HEK293 (cell line): Measurements from ENCODE around the gene HIPK1.

ENCODE experiments used
- KLF7 ChIP-seq: fragments of 450-650 bp; formaldehyde crosslinking; IDR thresholded peaks from 2 replicates; pipeline ENCODE4 v1.5.1; 2016; ENCODE audit warnings: missing biosample characterization, missing genetic modification characterization, borderline replicate concordance
- KLF8 ChIP-seq: fragments of 450-650 bp; formaldehyde crosslinking; IDR thresholded peaks from 2 replicates; pipeline ENCODE4 v1.5.1; 2016; ENCODE audit warnings: missing biosample characterization, missing genetic modification characterization
- MZF1 ChIP-seq: fragments of 450-650 bp; formaldehyde crosslinking; IDR thresholded peaks from 2 replicates; pipeline ENCODE4 v1.5.1; 2017; ENCODE audit warnings: missing biosample characterization, missing genetic modification characterization, borderline replicate concordance
- PRDM10 ChIP-seq: fragments of 450-650 bp; formaldehyde crosslinking; IDR thresholded peaks from 2 replicates; pipeline ENCODE4 v1.5.1; 2016; ENCODE audit warnings: missing biosample characterization, missing genetic modification characterization
- SETDB1 ChIP-seq: IDR thresholded peaks from one replicate; pipeline ENCODE4 v1.6.1; 2017; ENCODE audit warnings: mild to moderate bottlenecking, low read length, moderate library complexity, mixed read lengths; ENCODE audit not compliant: insufficient read length
- ZEB2 ChIP-seq: fragments of 450-650 bp; formaldehyde crosslinking; IDR thresholded peaks from 2 replicates; pipeline ENCODE4 v1.5.1; 2016; ENCODE audit warnings: missing biosample characterization, missing genetic modification characterization
- ZFP37 ChIP-seq: fragments of 450-650 bp; formaldehyde crosslinking; IDR thresholded peaks from 2 replicates; pipeline ENCODE4 v1.5.1; 2016; ENCODE audit warnings: missing biosample characterization, missing genetic modification characterization
- ZNF133 ChIP-seq: fragments of 450-650 bp; formaldehyde crosslinking; IDR thresholded peaks from 2 replicates; pipeline ENCODE4 v1.5.1; 2016; ENCODE audit warnings: missing biosample characterization, missing genetic modification characterization
- ZNF175 ChIP-seq: fragments of 450-650 bp; formaldehyde crosslinking; IDR thresholded peaks from 2 replicates; pipeline ENCODE4 v1.5.1; 2016; ENCODE audit warnings: missing biosample characterization, missing genetic modification characterization
- ZNF184 ChIP-seq: fragments of 450-650 bp; IDR thresholded peaks from 2 replicates; pipeline ENCODE4 v1.5.1; 2018; ENCODE audit warnings: missing biosample characterization, mild to moderate bottlenecking, missing genetic modification characterization
- ZNF302 ChIP-seq: fragments of 450-650 bp; formaldehyde crosslinking; IDR thresholded peaks from 2 replicates; pipeline ENCODE4 v1.5.1; 2016; ENCODE audit warnings: missing biosample characterization, missing genetic modification characterization, low read depth
- ZNF398 ChIP-seq: fragments of 450-650 bp; formaldehyde crosslinking; IDR thresholded peaks from 2 replicates; pipeline ENCODE4 v1.5.1; 2017; ENCODE audit warnings: missing biosample characterization, missing genetic modification characterization
- ZNF416 ChIP-seq: fragments of 450-650 bp; formaldehyde crosslinking; IDR thresholded peaks from 2 replicates; pipeline ENCODE4 v1.5.1; 2016; ENCODE audit warnings: missing biosample characterization, missing genetic modification characterization
- ZNF423 ChIP-seq: fragments of 450-650 bp; formaldehyde crosslinking; IDR thresholded peaks from 2 replicates; pipeline ENCODE4 v1.5.1; 2016; ENCODE audit warnings: missing biosample characterization, missing genetic modification characterization
- ZNF558 ChIP-seq: fragments of 450-650 bp; formaldehyde crosslinking; IDR thresholded peaks from 2 replicates; pipeline ENCODE4 v1.5.1; 2016; ENCODE audit warnings: missing biosample characterization, missing genetic modification characterization
- ZNF561 ChIP-seq: fragments of 450-650 bp; IDR thresholded peaks from 2 replicates; pipeline ENCODE4 v1.5.1; 2018; ENCODE audit warnings: missing biosample characterization, missing genetic modification characterization, borderline replicate concordance
- ZNF623 ChIP-seq: fragments of 450-650 bp; formaldehyde crosslinking; IDR thresholded peaks from 2 replicates; pipeline ENCODE4 v1.5.1; 2016; ENCODE audit warnings: missing biosample characterization, missing genetic modification characterization
- ZNF777 ChIP-seq: fragments of 450-650 bp; formaldehyde crosslinking; IDR thresholded peaks from 2 replicates; pipeline ENCODE4 v1.5.1; 2017; ENCODE audit warnings: missing biosample characterization, missing genetic modification characterization, borderline replicate concordance
- ZNF843 ChIP-seq: fragments of 450-650 bp; formaldehyde crosslinking; IDR thresholded peaks from 2 replicates; pipeline ENCODE4 v1.5.1; 2016; ENCODE audit warnings: missing biosample characterization, missing genetic modification characterization
- ZSCAN16 ChIP-seq: fragments of 450-650 bp; formaldehyde crosslinking; IDR thresholded peaks from 2 replicates; pipeline ENCODE4 v1.5.1; 2016; ENCODE audit warnings: missing biosample characterization, missing genetic modification characterization
- ZSCAN23 ChIP-seq: fragments of 450-650 bp; formaldehyde crosslinking; IDR thresholded peaks from 2 replicates; pipeline ENCODE4 v1.5.1; 2016; ENCODE audit warnings: missing biosample characterization, missing genetic modification characterization
- ZSCAN4 ChIP-seq: fragments of 450-650 bp; formaldehyde crosslinking; IDR thresholded peaks from 2 replicates; pipeline ENCODE4 v1.5.1; 2017; ENCODE audit warnings: missing biosample characterization, missing genetic modification characterization
- ZXDB ChIP-seq: fragments of 450-650 bp; formaldehyde crosslinking; IDR thresholded peaks from 2 replicates; pipeline ENCODE4 v1.5.1; 2016; ENCODE audit warnings: missing biosample characterization, missing genetic modification characterization
- TF ChIP-seq, protein P1 (sequence below): fragments of 450-650 bp; formaldehyde crosslinking; IDR thresholded peaks from 2 replicates; pipeline ENCODE4 v1.5.1; 2016; ENCODE audit warnings: missing biosample characterization, missing genetic modification characterization
- TF ChIP-seq, protein P2 (sequence below): IDR thresholded peaks from 2 replicates; pipeline ENCODE4 v1.6.1; 2011; ENCODE audit warnings: mild to moderate bottlenecking, low read depth, low read length, borderline replicate concordance
- TF ChIP-seq, protein P3 (sequence below): fragments of 450-650 bp; formaldehyde crosslinking; IDR thresholded peaks from 2 replicates; pipeline ENCODE4 v1.5.1; 2016; ENCODE audit warnings: missing biosample characterization, missing genetic modification characterization
- TF ChIP-seq, protein P4 (sequence below): fragments of 450-650 bp; formaldehyde crosslinking; IDR thresholded peaks from 2 replicates; pipeline ENCODE4 v1.5.1; 2017; ENCODE audit warnings: missing biosample characterization, missing genetic modification characterization

Gene HIPK1

DNA sequence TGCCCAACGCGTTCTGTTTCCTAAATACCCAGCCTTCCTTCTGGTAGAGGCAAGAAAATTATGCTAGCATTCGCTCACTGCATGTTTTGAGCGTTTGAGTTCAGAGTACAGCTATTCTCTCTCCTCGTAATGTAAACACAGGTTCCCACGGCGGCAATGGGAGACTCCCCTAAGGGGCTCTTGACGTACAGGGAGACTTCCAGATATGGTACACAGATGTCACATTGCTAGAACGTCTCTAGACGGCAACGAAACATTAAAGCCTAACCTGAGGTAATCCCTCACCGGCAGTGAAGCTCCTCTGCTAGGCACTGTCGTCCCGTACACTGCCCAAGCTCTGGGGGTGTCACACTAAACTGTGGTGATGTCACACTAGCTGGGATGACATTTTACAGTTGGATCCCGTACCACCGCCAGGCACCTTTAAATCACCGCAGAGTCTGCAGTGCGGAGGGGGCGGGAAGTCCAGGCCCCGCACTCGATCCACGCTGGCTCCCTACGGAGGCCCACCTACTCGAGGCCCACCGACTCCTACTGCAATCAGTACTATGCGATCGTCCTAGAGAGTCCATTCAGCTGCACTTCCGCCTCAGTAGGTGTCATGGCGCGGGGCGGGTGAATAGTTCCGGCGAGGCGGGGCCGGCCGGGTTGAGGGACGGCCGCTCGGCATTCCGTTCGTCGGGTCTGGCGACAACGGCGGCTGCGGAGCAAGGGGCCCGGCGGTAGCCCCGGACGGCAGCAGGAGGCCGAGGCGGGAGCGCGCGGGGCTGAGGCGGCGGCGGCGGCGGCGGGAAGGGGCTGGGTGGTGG lies at the start of gene HIPK1 (continued):
- peak; percentile 99 for TF ChIP-seq PRDM10 (tag by site-specific recombination)
- TF ChIP-seq ZNF558 (tag by site-specific recombination) = no peak
- TF ChIP-seq KLF7 = peak; percentile 80
- peak; percentile 67 for TF ChIP-seq ZNF561 (tag by site-specific recombination)
- TF ChIP-seq ZNF133 (tag by site-specific recombination) = peak; percentile 9; the same call in 1 of the 2 replicates
- peak; percentile 96 for TF ChIP-seq KLF8 (tag by site-specific recombination)
- TF ChIP-seq ZNF184 = peak; percentile 39; the same call in 1 of the 2 replicates
- TF ChIP-seq, protein P1, sequence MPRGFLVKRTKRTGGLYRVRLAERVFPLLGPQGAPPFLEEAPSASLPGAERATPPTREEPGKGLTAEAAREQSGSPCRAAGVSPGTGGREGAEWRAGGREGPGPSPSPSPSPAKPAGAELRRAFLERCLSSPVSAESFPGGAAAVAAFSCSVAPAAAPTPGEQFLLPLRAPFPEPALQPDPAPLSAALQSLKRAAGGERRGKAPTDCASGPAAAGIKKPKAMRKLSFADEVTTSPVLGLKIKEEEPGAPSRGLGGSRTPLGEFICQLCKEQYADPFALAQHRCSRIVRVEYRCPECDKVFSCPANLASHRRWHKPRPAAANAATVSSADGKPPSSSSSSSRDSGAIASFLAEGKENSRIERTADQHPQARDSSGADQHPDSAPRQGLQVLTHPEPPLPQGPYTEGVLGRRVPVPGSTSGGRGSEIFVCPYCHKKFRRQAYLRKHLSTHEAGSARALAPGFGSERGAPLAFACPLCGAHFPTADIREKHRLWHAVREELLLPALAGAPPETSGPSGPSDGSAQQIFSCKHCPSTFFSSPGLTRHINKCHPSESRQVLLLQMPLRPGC (tag by site-specific recombination) = peak; percentile 63; the same call in 1 of the 2 replicates
- no peak for TF ChIP-seq ZNF175 (tag by site-specific recombination)
- no peak for TF ChIP-seq ZSCAN16 (tag by site-specific recombination)
- peak; percentile 15 for TF ChIP-seq SETDB1
- peak; percentile 94 for TF ChIP-seq ZXDB
- peak; percentile 84; the same call in 1 of the 2 replicates for TF ChIP-seq ZSCAN23 (tag by site-specific recombination)
- TF ChIP-seq ZNF423 = peak; percentile 15
- TF ChIP-seq ZNF623 = 0 out of 2 replicates have a peak, but pooled peaks have one; percentile 35
- TF ChIP-seq, protein P2, sequence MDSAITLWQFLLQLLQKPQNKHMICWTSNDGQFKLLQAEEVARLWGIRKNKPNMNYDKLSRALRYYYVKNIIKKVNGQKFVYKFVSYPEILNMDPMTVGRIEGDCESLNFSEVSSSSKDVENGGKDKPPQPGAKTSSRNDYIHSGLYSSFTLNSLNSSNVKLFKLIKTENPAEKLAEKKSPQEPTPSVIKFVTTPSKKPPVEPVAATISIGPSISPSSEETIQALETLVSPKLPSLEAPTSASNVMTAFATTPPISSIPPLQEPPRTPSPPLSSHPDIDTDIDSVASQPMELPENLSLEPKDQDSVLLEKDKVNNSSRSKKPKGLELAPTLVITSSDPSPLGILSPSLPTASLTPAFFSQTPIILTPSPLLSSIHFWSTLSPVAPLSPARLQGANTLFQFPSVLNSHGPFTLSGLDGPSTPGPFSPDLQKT = no peak; the same call in 1 of the 2 replicates
- TF ChIP-seq ZNF398 (tag by site-specific recombination) = peak; percentile 78
- 0 out of 2 replicates have a peak, but pooled peaks have one; percentile 52 for TF ChIP-seq ZSCAN4
- peak; percentile 30; the same call in 1 of the 2 replicates for TF ChIP-seq MZF1 (tag by site-specific recombination)
- TF ChIP-seq ZEB2 (tag by site-specific recombination) = peak; percentile 93
- TF ChIP-seq, protein P3, sequence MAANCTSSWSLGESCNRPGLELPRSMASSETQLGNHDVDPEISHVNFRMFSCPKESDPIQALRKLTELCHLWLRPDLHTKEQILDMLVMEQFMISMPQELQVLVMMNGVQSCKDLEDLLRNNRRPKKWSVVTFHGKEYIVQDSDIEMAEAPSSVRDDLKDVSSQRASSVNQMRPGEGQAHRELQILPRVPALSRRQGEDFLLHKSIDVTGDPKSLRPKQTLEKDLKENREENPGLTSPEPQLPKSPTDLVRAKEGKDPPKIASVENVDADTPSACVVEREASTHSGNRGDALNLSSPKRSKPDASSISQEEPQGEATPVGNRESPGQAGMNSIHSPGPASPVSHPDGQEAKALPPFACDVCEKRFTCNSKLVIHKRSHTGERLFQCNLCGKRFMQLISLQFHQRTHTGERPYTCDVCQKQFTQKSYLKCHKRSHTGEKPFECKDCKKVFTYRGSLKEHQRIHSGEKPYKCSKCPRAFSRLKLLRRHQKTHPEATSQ (tag by site-specific recombination) = no peak
- TF ChIP-seq, protein P4, sequence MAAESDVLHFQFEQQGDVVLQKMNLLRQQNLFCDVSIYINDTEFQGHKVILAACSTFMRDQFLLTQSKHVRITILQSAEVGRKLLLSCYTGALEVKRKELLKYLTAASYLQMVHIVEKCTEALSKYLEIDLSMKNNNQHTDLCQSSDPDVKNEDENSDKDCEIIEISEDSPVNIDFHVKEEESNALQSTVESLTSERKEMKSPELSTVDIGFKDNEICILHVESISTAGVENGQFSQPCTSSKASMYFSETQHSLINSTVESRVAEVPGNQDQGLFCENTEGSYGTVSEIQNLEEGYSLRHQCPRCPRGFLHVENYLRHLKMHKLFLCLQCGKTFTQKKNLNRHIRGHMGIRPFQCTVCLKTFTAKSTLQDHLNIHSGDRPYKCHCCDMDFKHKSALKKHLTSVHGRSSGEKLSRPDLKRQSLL (tag by site-specific recombination) = peak; percentile 13; the same call in 1 of the 2 replicates
- TF ChIP-seq ZNF416 (tag by site-specific recombination) = no peak
- TF ChIP-seq ZNF777 (tag by site-specific recombination) = 0 out of 2 replicates have a peak, but pooled peaks have one; percentile 24
- TF ChIP-seq ZFP37 (tag by site-specific recombination) = peak; percentile 92
- TF ChIP-seq ZNF843 (tag by site-specific recombination) = peak; percentile 69; the same call in 1 of the 2 replicates
- TF ChIP-seq ZNF302 (tag by site-specific recombination) = no peak
